HG03103 (cell line): ENCODE data around the gene MMP10.
"Not testable (repeated sequence)": the region's sequence is repeated elsewhere in the genome, so short reads cannot be mapped to it uniquely, and the experiment has no call there.

ENCODE experiments used
- ATAC-seq: cut with Tn5 transposase; IDR thresholded peaks from one replicate; pipeline ENCODE4 v1.9.1; 2021; ENCODE audit warnings: low read depth; ENCODE audit not compliant: unreplicated experiment

MMP10 gene

GRCh38 chr11:102730944-102731343 lies 49.5 kb downstream of the MMP10 start:
- not testable (repeated sequence) for ATAC-seq

- ATAC-seq: no peak
Observed at GRCh38 chr11:102729849-102730815, 50.3 kb downstream of the MMP10 start.

GRCh38 chr11:102727890-102728289 lies 52.5 kb downstream of the MMP10 start:
- no peak for ATAC-seq

- ATAC-seq: no peak
Observed at GRCh38 chr11:102724904-102725500, 55.4 kb downstream of the MMP10 start, which contains the start of gene MMP8. MMP8 (minus strand) TSS chr11:102724954; CDS start chr11:102724855, 99 bp downstream.

GRCh38 chr11:102722821-102723220 lies 57.6 kb downstream of the MMP10 start:
- ATAC-seq: no peak
